Measurements from ENCODE around the gene THADA. TPM values are rescaled to one million over a fixed set of nuclear protein-coding genes. Genes with fewer than 3 reads are reported as not detected.

The THADA gene
- total RNA-seq, 1 experiment from 2014 or later: 28.7 TPM

- no peak for DNase-seq (ENCODE audit: low spot score)
Measured at GRCh38 chr2:43250015-43250414, 345.8 kb downstream of the THADA start.

GRCh38 chr2:43248621-43249020 is 347.2 kb downstream of the THADA start:
- no peak for DNase-seq (ENCODE audit: low spot score)

GRCh38 chr2:43246641-43247040 is 349.2 kb downstream of the THADA start:
- no peak for DNase-seq (ENCODE audit: low spot score)

- no peak for DNase-seq (ENCODE audit: low spot score)
Measured at GRCh38 chr2:43241558-43241957, 354.3 kb downstream of the THADA start.

GRCh38 chr2:43240766-43241150 is 355.1 kb downstream of the THADA start:
- no peak for DNase-seq (ENCODE audit: low spot score)

GRCh38 chr2:43239981-43240765 is 355.7 kb downstream of the THADA start:
- no peak for DNase-seq (ENCODE audit: low spot score)

GRCh38 chr2:43238813-43239212 is 357.0 kb downstream of the THADA start:
- no peak for DNase-seq (ENCODE audit: low spot score)

GRCh38 chr2:43238176-43238575 is 357.7 kb downstream of the THADA start:
- no peak for DNase-seq (ENCODE audit: low spot score)

- no peak for DNase-seq (ENCODE audit: low spot score)
Measured at GRCh38 chr2:43233218-43234212, 362.3 kb downstream of the THADA start.

- no peak for DNase-seq (ENCODE audit: low spot score)
Measured at GRCh38 chr2:43230951-43231827, 364.6 kb downstream of the THADA start.

GRCh38 chr2:43230351-43230885 is 365.4 kb downstream of the THADA start:
- DNase-seq (ENCODE audit: low spot score): peak; percentile 40

- no peak for DNase-seq (ENCODE audit: low spot score)
Measured at GRCh38 chr2:43228756-43229659, 366.8 kb downstream of the THADA start.

- DNase-seq (ENCODE audit: low spot score): no peak
Measured at GRCh38 chr2:43228321-43228751, 367.5 kb downstream of the THADA start.

GRCh38 chr2:43227830-43228281 is 368.0 kb downstream of the THADA start:
- DNase-seq (ENCODE audit: low spot score): no peak

GRCh38 chr2:43226955-43227829 is 368.6 kb downstream of the THADA start:
- DNase-seq (ENCODE audit: low spot score): peak; percentile 91

- DNase-seq (ENCODE audit: low spot score): peak; percentile 95
Measured at GRCh38 chr2:43226558-43226954, 369.3 kb downstream of the THADA start, which contains the start of gene ZFP36L2. TSS of gene ZFP36L2 (minus strand) at chr2:43226606. CDS start at chr2:43226315, 291 bp downstream.

GRCh38 chr2:43225788-43226557 is 369.9 kb downstream of the THADA start:
- no peak for DNase-seq (ENCODE audit: low spot score)
